ENCODE results near the gene BGLAP. TPM values are rescaled to one million over a fixed set of nuclear protein-coding genes. Genes with fewer than 3 reads are reported as not detected.

Gene BGLAP
- total and polyA plus RNA-seq, 2 donors (not counting 3 experiments of a cell fraction or from before 2014, with no cell fraction given): 0.65 to 1.0 TPM

DNA sequence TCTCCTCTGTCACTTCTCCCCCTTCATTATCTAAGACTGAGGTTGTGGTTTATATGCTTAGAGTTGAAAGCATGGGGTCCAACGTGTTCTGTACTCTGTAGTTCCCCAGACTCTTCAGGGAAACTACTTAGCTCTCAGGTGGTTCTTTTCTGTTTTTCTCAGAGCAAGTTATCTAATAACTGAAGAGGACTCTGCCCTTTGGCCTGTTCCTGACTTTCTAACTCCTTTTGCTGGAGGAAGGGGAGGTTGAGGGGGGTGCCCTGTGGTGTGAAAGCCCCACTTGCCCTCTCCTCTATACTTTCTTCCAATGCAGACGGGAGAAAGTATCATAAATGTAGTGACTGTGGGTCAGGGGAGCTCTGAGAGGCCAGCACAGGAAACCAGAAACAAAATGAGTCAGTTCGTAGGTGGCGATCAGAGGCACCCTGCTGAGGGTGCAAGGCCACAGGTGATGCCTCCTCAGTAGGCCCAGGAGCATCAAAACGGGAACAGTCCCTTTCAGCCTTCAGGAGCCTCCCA is 43.1 kb upstream of the BGLAP start:
- no peak for DNase-seq (ENCODE audit: low read depth, low spot score)
- TF ChIP-seq POLR2AphosphoS5 (IDR thresholded peaks at IDR 0.05; ENCODE audit: insufficient read depth, low read depth, low read length): no peak
- no peak for TF ChIP-seq POLR2A (IDR thresholded peaks at IDR 0.05; ENCODE audit: low read depth, low read length)
- TF ChIP-seq, protein P1, sequence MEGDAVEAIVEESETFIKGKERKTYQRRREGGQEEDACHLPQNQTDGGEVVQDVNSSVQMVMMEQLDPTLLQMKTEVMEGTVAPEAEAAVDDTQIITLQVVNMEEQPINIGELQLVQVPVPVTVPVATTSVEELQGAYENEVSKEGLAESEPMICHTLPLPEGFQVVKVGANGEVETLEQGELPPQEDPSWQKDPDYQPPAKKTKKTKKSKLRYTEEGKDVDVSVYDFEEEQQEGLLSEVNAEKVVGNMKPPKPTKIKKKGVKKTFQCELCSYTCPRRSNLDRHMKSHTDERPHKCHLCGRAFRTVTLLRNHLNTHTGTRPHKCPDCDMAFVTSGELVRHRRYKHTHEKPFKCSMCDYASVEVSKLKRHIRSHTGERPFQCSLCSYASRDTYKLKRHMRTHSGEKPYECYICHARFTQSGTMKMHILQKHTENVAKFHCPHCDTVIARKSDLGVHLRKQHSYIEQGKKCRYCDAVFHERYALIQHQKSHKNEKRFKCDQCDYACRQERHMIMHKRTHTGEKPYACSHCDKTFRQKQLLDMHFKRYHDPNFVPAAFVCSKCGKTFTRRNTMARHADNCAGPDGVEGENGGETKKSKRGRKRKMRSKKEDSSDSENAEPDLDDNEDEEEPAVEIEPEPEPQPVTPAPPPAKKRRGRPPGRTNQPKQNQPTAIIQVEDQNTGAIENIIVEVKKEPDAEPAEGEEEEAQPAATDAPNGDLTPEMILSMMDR (IDR thresholded peaks at IDR 0.05; ENCODE audit: extremely low read depth in 1 of 2, insufficient read depth in 1 of 2, low read depth in 1 of 2, low read length in 2 of 2): no peak
- no peak for TF ChIP-seq FOS (IDR thresholded peaks at IDR 0.05; ENCODE audit: borderline replicate concordance, insufficient read depth, low read length)
- no peak for TF ChIP-seq JUN (IDR thresholded peaks at IDR 0.05; ENCODE audit: borderline replicate concordance, insufficient read depth, insufficient read length, low read depth)
- TF ChIP-seq MYC (IDR thresholded peaks at IDR 0.05; ENCODE audit: low read depth, low read length): no peak
- TF ChIP-seq, protein P2, sequence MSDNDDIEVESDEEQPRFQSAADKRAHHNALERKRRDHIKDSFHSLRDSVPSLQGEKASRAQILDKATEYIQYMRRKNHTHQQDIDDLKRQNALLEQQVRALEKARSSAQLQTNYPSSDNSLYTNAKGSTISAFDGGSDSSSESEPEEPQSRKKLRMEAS (IDR thresholded peaks at IDR 0.05; ENCODE audit: insufficient read depth, insufficient read length): no peak
- dilution Hi-C loops (cut with MboI; ENCODE audit: extremely low pct_ligation_motif_present, low sequenced_read_pairs): no loop called here
- FAIRE-seq: no peak
- Histone ChIP-seq H3K27ac (ENCODE audit: insufficient read depth, low read depth, low read length) (no peak overlapping the region), H3K4me2 (ENCODE audit: insufficient read depth, low read length) (no peak overlapping the region), H4K20me1 (replicated peaks; ENCODE audit: control insufficient read depth, extremely low read depth, insufficient read depth, low read length) (no peaks in the 10 kb centered on the region), H3K9me1 (replicated peaks; ENCODE audit: control insufficient read depth, extremely low read depth, insufficient read depth, low read length) (no peaks in the 10 kb centered on the region), H3K4me3 (replicated peaks in 1 of 3; ENCODE audit: insufficient read depth in 1 of 3, low read depth in 1 of 3, low read length in 3 of 3) (no peak overlapping the region), H3K79me2 (ENCODE audit: control insufficient read depth, insufficient read depth, low read length) (peaks cover 50% of the 10 kb centered on the region), H2AFZ (ENCODE audit: low read depth, low read length) (no peak overlapping the region), H3K4me1 (ENCODE audit: control insufficient read depth, extremely low read depth, insufficient read depth, low read length) (peaks cover 11% of the 10 kb centered on the region), H3K27me3 (ENCODE audit: control insufficient read depth in 2 of 2, insufficient read depth in 2 of 2, low read length in 2 of 2) (no peaks in the 10 kb centered on the region), H3K36me3 (ENCODE audit: control insufficient read depth in 2 of 2, extremely low read depth in 1 of 2, insufficient read depth in 2 of 2, low read length in 2 of 2) (peaks cover 3 to 6% of the 10 kb centered on the region in 2 experiments), H3K9me3 (replicated peaks; ENCODE audit: control insufficient read depth, insufficient read depth, low read length) (no peaks in the 10 kb centered on the region), H3K9ac (replicated peaks; ENCODE audit: extremely low read depth, insufficient read depth, low read length) (no peak overlapping the region)
- no TSS peak for BruUV-seq (replicated peaks)
- ChIA-PET POLR2A (no interaction called here), CTCF (interaction anchor here (3.9 kb wide), 1 partner anchor 26 kb away, joined by 17 read pairs; no protein-coding TSS in a partner anchor)
- intact Hi-C loops (cut with micrococcal nuclease): no loop called here
